Activated CD4-positive, alpha-beta T cell treated with anti-CD3 and anti-CD28 coated beads, Interleukin-2, amount 10 ng/mL, durations not matched to agents 7 days and 5 days (primary cell): ENCODE data around the gene TEKT5. TPM values are rescaled to one million over a fixed set of nuclear protein-coding genes. Genes with fewer than 3 reads are reported as not detected.

Experiments
- CTCF ChIA-PET: fragments of 350-600 bp; sonication (Branson Sonifier 250); formaldehyde crosslinking; loops from one replicate; lab custom pipeline; 2021; ENCODE audit warnings: antibody characterized with exemption; lab: Charles Lee
- POLR2A ChIA-PET: fragments of 350-600 bp; sonication (Branson Sonifier 250); formaldehyde crosslinking; loops from one replicate; lab custom pipeline; 2021; ENCODE audit warnings: antibody characterized with exemption; lab: Charles Lee
- DNase-seq: peaks from one replicate; pipeline ENCODE4 v3.0.0-alpha.2; 2020
- H3K27ac Mint-ChIP-seq: one replicate; pipeline ENCODE4 v1.8.0; 2021; ENCODE audit warnings: mild to moderate bottlenecking, moderate library complexity, mixed read lengths
- H3K27me3 Mint-ChIP-seq: one replicate; pipeline ENCODE4 v1.8.0; 2021; ENCODE audit warnings: mixed read lengths
- H3K36me3 Mint-ChIP-seq: one replicate; pipeline ENCODE4 v1.8.0; 2021; ENCODE audit warnings: low read depth, mixed read lengths
- H3K4me1 Mint-ChIP-seq: one replicate; pipeline ENCODE4 v1.8.0; 2021; ENCODE audit warnings: mixed read lengths
- H3K4me3 Mint-ChIP-seq: one replicate; pipeline ENCODE4 v1.8.0; 2021; ENCODE audit warnings: mild to moderate bottlenecking, moderate library complexity, mixed read lengths
- H3K9me3 Mint-ChIP-seq: one replicate; pipeline ENCODE4 v1.8.0; 2021; ENCODE audit warnings: mixed read lengths
- total RNA-seq, 2 experiments: library from RNA; stranded (reverse); gene quantifications; one replicate each; pipeline ENCODE4 v1.2.3, GENCODE V29; 2021

The TEKT5 gene
- total RNA-seq, 2 experiments from 2014 or later, result not detected

GRCh38 chr16:10605636-10606035 lies 89.1 kb downstream of the TEKT5 start:
- Mint-ChIP-seq H3K9me3 (no peaks in the 10 kb centered on the region), H3K27ac (no peak overlapping the region), H3K4me1 (no peaks in the 10 kb centered on the region), H3K4me3 (no peak overlapping the region), H3K27me3 (no peaks in the 10 kb centered on the region), H3K36me3 (no peaks in the 10 kb centered on the region)
- ChIA-PET POLR2A (no interaction called here), CTCF (no interaction called here)
- no peak for DNase-seq

DNA sequence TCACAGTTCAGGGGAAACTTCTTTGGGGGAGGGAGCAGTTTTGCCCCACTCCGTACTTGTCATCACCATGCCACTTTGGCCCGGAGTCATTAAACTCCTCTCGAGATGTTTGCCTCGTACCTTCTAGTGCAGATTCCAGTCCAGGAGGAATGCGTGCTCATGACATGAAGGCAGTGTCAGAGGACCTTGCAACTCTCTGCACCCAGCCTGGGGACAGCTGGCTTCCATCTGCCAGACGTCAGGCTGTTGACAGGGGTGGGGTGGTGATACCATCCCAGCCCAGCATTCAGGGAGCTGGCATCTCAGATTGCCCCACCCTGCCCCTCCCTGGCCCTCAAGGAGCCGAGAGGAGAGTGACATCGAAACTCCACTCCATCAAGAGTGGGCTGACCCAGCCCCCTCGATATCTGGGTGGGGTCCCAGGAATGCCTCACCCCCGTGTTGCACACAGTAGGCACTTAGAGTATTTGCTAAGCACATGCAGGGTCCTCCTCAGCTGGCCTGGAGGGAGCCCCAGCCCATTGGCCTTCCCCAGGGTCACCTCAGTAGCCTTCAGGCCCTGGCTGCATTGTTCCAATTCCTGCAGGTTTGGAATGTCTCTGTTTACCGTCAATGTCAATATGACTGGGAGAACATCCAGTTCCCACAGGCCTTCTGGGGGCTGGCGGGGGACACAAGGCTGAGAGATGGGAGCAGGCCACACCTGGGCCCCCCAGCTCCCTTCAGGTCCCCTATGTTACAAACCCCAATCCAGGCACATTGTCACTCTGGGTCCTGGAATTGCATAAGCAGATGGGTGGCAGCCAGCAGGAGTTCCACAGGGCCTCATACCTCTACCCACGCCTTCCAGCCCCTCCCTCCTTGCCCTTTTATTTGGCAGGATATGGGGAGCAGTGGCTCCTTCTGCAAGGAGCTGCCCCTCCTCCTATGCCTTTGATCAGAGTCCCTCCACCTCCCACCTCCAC lies 93.0 kb downstream of the TEKT5 start:
- no peaks in the 10 kb centered on the region for H3K4me1 Mint-ChIP-seq
- H3K4me3 Mint-ChIP-seq, result no peak overlapping the region

GRCh38 chr16:10600782-10601443 lies 93.8 kb downstream of the TEKT5 start:
- no peaks in the 10 kb centered on the region for H3K9me3 Mint-ChIP-seq
- H3K27me3 Mint-ChIP-seq, result no peaks in the 10 kb centered on the region
- H3K36me3 Mint-ChIP-seq, result no peaks in the 10 kb centered on the region
- no peak overlapping the region for H3K4me3 Mint-ChIP-seq
- no peak for DNase-seq
- ChIA-PET POLR2A (no interaction called here), CTCF (no interaction called here)
- H3K4me1 Mint-ChIP-seq, result no peaks in the 10 kb centered on the region
- H3K27ac Mint-ChIP-seq, result no peak overlapping the region

More for the DNA sequence above, 93.0 kb downstream of the TEKT5 start:
- CTCF ChIA-PET, result interaction anchor here (1.6 kb wide), 1 partner anchor 17 kb away, joined by 3 read pairs; no protein-coding TSS in a partner anchor
- no peaks in the 10 kb centered on the region for H3K9me3 Mint-ChIP-seq
- H3K27me3 Mint-ChIP-seq, result no peaks in the 10 kb centered on the region
- no peak overlapping the region for H3K27ac Mint-ChIP-seq
- no peak for DNase-seq
- POLR2A ChIA-PET, result no interaction called here
- H3K36me3 Mint-ChIP-seq, result no peaks in the 10 kb centered on the region

GRCh38 chr16:10599626-10600025 lies 95.1 kb downstream of the TEKT5 start:
- Mint-ChIP-seq H3K4me3 (no peak overlapping the region), H3K27ac (no peak overlapping the region), H3K4me1 (no peaks in the 10 kb centered on the region), H3K27me3 (no peaks in the 10 kb centered on the region), H3K36me3 (no peaks in the 10 kb centered on the region), H3K9me3 (no peaks in the 10 kb centered on the region)
- DNase-seq, result no peak
- ChIA-PET POLR2A (no interaction called here), CTCF (interaction anchor here (0.9 kb wide), 1 partner anchor 59 kb away, joined by 5 read pairs; no protein-coding TSS in a partner anchor)

GRCh38 chr16:10598157-10598556 lies 96.6 kb downstream of the TEKT5 start:
- ChIA-PET CTCF (interaction anchor here (0.6 kb wide), 1 partner anchor 18 kb away, joined by 4 read pairs; no protein-coding TSS in a partner anchor), POLR2A (interaction anchor here (0.6 kb wide), 2 partner anchors 23 to 249 kb away, joined by 3 to 7 read pairs; no protein-coding TSS in a partner anchor)
- Mint-ChIP-seq H3K27me3 (no peaks in the 10 kb centered on the region), H3K4me1 (no peaks in the 10 kb centered on the region), H3K36me3 (no peaks in the 10 kb centered on the region), H3K27ac (no peak overlapping the region), H3K4me3 (no peak overlapping the region), H3K9me3 (no peaks in the 10 kb centered on the region)
- no peak for DNase-seq

GRCh38 chr16:10597187-10597601 lies 97.5 kb downstream of the TEKT5 start:
- POLR2A ChIA-PET, result no interaction called here
- CTCF ChIA-PET, result no interaction called here
- H3K27me3 Mint-ChIP-seq, result no peaks in the 10 kb centered on the region
- DNase-seq, result no peak
- H3K27ac Mint-ChIP-seq, result no peak overlapping the region
- H3K36me3 Mint-ChIP-seq, result no peaks in the 10 kb centered on the region
- no peaks in the 10 kb centered on the region for H3K9me3 Mint-ChIP-seq
- no peak overlapping the region for H3K4me3 Mint-ChIP-seq
- no peaks in the 10 kb centered on the region for H3K4me1 Mint-ChIP-seq

GRCh38 chr16:10594312-10594950 lies 100.3 kb downstream of the TEKT5 start:
- no peak for DNase-seq
- Mint-ChIP-seq H3K27ac (no peak overlapping the region), H3K9me3 (no peaks in the 10 kb centered on the region), H3K36me3 (no peaks in the 10 kb centered on the region), H3K4me1 (no peaks in the 10 kb centered on the region), H3K4me3 (no peak overlapping the region), H3K27me3 (no peaks in the 10 kb centered on the region)
- ChIA-PET POLR2A (no interaction called here), CTCF (no interaction called here)

DNA sequence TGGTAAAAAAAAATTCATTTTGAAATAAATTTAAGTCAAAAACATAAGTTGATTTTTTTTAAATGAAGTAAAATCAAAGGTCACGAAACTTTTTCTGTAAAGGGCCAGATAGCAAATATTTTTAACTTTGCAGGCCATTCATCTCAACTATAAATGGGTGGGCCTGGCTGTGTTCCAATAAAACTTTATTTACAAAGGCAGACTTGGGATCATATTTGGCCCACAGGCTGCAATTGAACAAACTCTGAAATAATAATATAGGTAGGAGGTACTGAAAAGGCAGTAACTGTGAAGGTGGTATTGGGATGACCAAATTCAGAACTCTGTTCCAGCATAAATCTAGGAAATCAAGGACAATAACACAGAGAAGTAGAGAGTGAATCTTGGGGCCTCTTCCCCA lies 102.1 kb downstream of the TEKT5 start:
- no peaks in the 10 kb centered on the region for H3K9me3 Mint-ChIP-seq
- H3K36me3 Mint-ChIP-seq, result no peaks in the 10 kb centered on the region
- H3K27me3 Mint-ChIP-seq, result peaks cover 7% of the 10 kb centered on the region
- CTCF ChIA-PET, result no interaction called here
- H3K4me3 Mint-ChIP-seq, result no peak overlapping the region
- POLR2A ChIA-PET, result no interaction called here
- no peaks in the 10 kb centered on the region for H3K4me1 Mint-ChIP-seq
- DNase-seq, result no peak
- H3K27ac Mint-ChIP-seq, result no peak overlapping the region

GRCh38 chr16:10590342-10590741 lies 104.4 kb downstream of the TEKT5 start:
- DNase-seq, result no peak
- no peaks in the 10 kb centered on the region for H3K36me3 Mint-ChIP-seq
- H3K4me3 Mint-ChIP-seq, result no peak overlapping the region
- peaks cover 7% of the 10 kb centered on the region for H3K27me3 Mint-ChIP-seq
- CTCF ChIA-PET, result no interaction called here
- no peak overlapping the region for H3K27ac Mint-ChIP-seq
- no peaks in the 10 kb centered on the region for H3K9me3 Mint-ChIP-seq
- H3K4me1 Mint-ChIP-seq, result no peaks in the 10 kb centered on the region
- POLR2A ChIA-PET, result no interaction called here

- Mint-ChIP-seq H3K27me3 (peaks cover 9% of the 10 kb centered on the region), H3K36me3 (no peaks in the 10 kb centered on the region), H3K9me3 (no peaks in the 10 kb centered on the region), H3K4me1 (no peaks in the 10 kb centered on the region), H3K4me3 (no peak overlapping the region), H3K27ac (no peak overlapping the region)
- ChIA-PET CTCF (no interaction called here), POLR2A (no interaction called here)
- DNase-seq, result no peak
Measured at GRCh38 chr16:10589109-10589508, 105.6 kb downstream of the TEKT5 start.

- Mint-ChIP-seq H3K36me3 (no peaks in the 10 kb centered on the region), H3K4me1 (no peaks in the 10 kb centered on the region), H3K9me3 (no peaks in the 10 kb centered on the region), H3K4me3 (no peak overlapping the region), H3K27ac (no peak overlapping the region), H3K27me3 (peaks cover 21% of the 10 kb centered on the region)
- no peak for DNase-seq
- POLR2A ChIA-PET, result no interaction called here
- CTCF ChIA-PET, result interaction anchor here (0.6 kb wide), 1 partner anchor 210 kb away, joined by 3 read pairs; no protein-coding TSS in a partner anchor
Measured at GRCh38 chr16:10587622-10588021, 107.1 kb downstream of the TEKT5 start.

GRCh38 chr16:10584981-10585438 lies 109.7 kb downstream of the TEKT5 start:
- H3K36me3 Mint-ChIP-seq, result no peaks in the 10 kb centered on the region
- CTCF ChIA-PET, result no interaction called here
- H3K27me3 Mint-ChIP-seq, result peaks cover 40% of the 10 kb centered on the region
- no peak overlapping the region for H3K4me3 Mint-ChIP-seq
- no peaks in the 10 kb centered on the region for H3K9me3 Mint-ChIP-seq
- no peaks in the 10 kb centered on the region for H3K4me1 Mint-ChIP-seq
- POLR2A ChIA-PET, result no interaction called here
- H3K27ac Mint-ChIP-seq, result no peak overlapping the region
- DNase-seq, result no peak
